Neuronal stem cell (in vitro differentiated cells): ENCODE results near the gene SGCA.
A peak's percentile ranks its signal among the peaks of the same experiment; 100 is the strongest.

ENCODE experiments used
- DNase-seq: peaks from one replicate; pipeline ENCODE4 v3.0.0-alpha.2; 2013; ENCODE audit warnings: low spot score
- H2AFZ ChIP-seq: one replicate; pipeline ENCODE4 v1.6.1; 2013; ENCODE audit warnings: mild to moderate bottlenecking, low read length, inconsistent platforms
- H2AK5ac ChIP-seq: 2 replicates; pipeline ENCODE4 v1.6.1; 2013; ENCODE audit warnings: low read depth, mild to moderate bottlenecking, inconsistent platforms, low read length, moderate library complexity, mixed read lengths
- H2BK120ac ChIP-seq: 2 replicates; pipeline ENCODE4 v1.6.1; 2013; ENCODE audit warnings: low read depth, mild to moderate bottlenecking, inconsistent platforms, low read length, moderate library complexity, mixed read lengths
- H2BK12ac ChIP-seq: one replicate; pipeline ENCODE4 v1.6.1; 2013; ENCODE audit warnings: low read length, inconsistent platforms
- H2BK15ac ChIP-seq: 2 replicates; pipeline ENCODE4 v1.6.1; 2013; ENCODE audit warnings: mild to moderate bottlenecking, low read length, inconsistent platforms, mixed read lengths
- H2BK5ac ChIP-seq: one replicate; pipeline ENCODE4 v1.6.1; 2013; ENCODE audit warnings: inconsistent platforms, mild to moderate bottlenecking, low read length, moderate library complexity
- H3K14ac ChIP-seq: one replicate; pipeline ENCODE4 v1.6.1; 2013; ENCODE audit warnings: low read length, inconsistent platforms
- H3K18ac ChIP-seq: 2 replicates; pipeline ENCODE4 v1.6.1; 2013; ENCODE audit warnings: low read length, inconsistent platforms
- H3K23ac ChIP-seq: 2 replicates; pipeline ENCODE4 v1.6.1; 2013; ENCODE audit warnings: low read depth, mild to moderate bottlenecking, mixed read lengths, low read length, inconsistent platforms; ENCODE audit not compliant: poor library complexity
- H3K27ac ChIP-seq: replicated peaks from 3 replicates; pipeline ENCODE4 v1.5.1; 2013; ENCODE audit warnings: low read length, inconsistent platforms
- H3K27me3 ChIP-seq, 3 experiments: 2 replicates each; pipeline ENCODE4 v1.6.1; 2013; ENCODE audit warnings: low read length in 3 of 3, mild to moderate bottlenecking in 2 of 3, inconsistent platforms in 1 of 3, low read depth in 1 of 3, mixed read lengths in 1 of 3, moderate library complexity in 1 of 3; ENCODE audit not compliant: control insufficient read depth in 3 of 3, insufficient read depth in 3 of 3
- H3K36me3 ChIP-seq, 2 donors: replicated peaks in 1 of 2; 2 replicates each; pipeline ENCODE4 v1.6.1; 2013; ENCODE audit warnings: low read length in 2 of 2; ENCODE audit not compliant: control insufficient read depth in 2 of 2, insufficient read depth in 2 of 2
- H3K4ac ChIP-seq: 2 replicates; pipeline ENCODE4 v1.6.1; 2013; ENCODE audit warnings: inconsistent platforms, mild to moderate bottlenecking, low read length, moderate library complexity
- H3K4me1 ChIP-seq, 2 donors: 1 replicate in 1 of 2; 2 replicates in 1 of 2; pipeline ENCODE4 v1.6.1; 2013; ENCODE audit warnings: low read length in 2 of 2, low read depth in 1 of 2; ENCODE audit not compliant: control insufficient read depth in 2 of 2, insufficient read depth in 1 of 2
- H3K4me2 ChIP-seq: one replicate; pipeline ENCODE4 v1.6.1; 2013; ENCODE audit warnings: mild to moderate bottlenecking, low read length, inconsistent platforms; ENCODE audit not compliant: insufficient read depth, poor library complexity, severe bottlenecking
- H3K4me3 ChIP-seq, 2 donors: 2 replicates each; pipeline ENCODE4 v1.5.1; 2013; ENCODE audit warnings: low read length in 2 of 2, mild to moderate bottlenecking in 2 of 2, inconsistent platforms in 1 of 2, moderate library complexity in 1 of 2
- H3K79me1 ChIP-seq: one replicate; pipeline ENCODE4 v1.6.1; 2013; ENCODE audit warnings: low read depth, mild to moderate bottlenecking, inconsistent platforms, low read length, moderate library complexity
- H3K9ac ChIP-seq: one replicate; pipeline ENCODE4 v1.6.1; 2013; ENCODE audit warnings: mild to moderate bottlenecking, low read depth, low read length, inconsistent platforms; ENCODE audit not compliant: poor library complexity
- H3K9me3 ChIP-seq, 2 donors: replicated peaks in 1 of 2; 2 replicates each; pipeline versions ENCODE3 to v1.6.1; 2013; ENCODE audit warnings: low read length in 2 of 2, mild to moderate bottlenecking in 2 of 2, inconsistent platforms in 1 of 2, low read depth in 1 of 2, mixed read lengths in 1 of 2, moderate library complexity in 1 of 2; ENCODE audit not compliant: control insufficient read depth in 2 of 2, insufficient read depth in 1 of 2
- H4K8ac ChIP-seq: one replicate; pipeline ENCODE4 v1.6.1; 2013; ENCODE audit warnings: low read depth, mild to moderate bottlenecking, inconsistent platforms, low read length, moderate library complexity
- H4K91ac ChIP-seq: one replicate; pipeline ENCODE4 v1.6.1; 2013; ENCODE audit warnings: low read length, low read depth, mild to moderate bottlenecking, inconsistent platforms; ENCODE audit not compliant: poor library complexity
- WGBS, 2 donors: extraction: QIAGEN DNeasy Blood & Tissue Kit; methylation state at CpG; one replicate each; pipeline ENCODE4 v1.1.7; 2013; ENCODE audit warnings: missing lambda C conversion rate in 2 of 2, mixed read lengths in 1 of 2; ENCODE audit not compliant: insufficient read length in 2 of 2, insufficient replicate concordance in 1 of 2; ENCODE audit errors: extremely low coverage in 2 of 2; 5-methylcytosine and 5-hydroxymethylcytosine counted together

SGCA gene

DNA sequence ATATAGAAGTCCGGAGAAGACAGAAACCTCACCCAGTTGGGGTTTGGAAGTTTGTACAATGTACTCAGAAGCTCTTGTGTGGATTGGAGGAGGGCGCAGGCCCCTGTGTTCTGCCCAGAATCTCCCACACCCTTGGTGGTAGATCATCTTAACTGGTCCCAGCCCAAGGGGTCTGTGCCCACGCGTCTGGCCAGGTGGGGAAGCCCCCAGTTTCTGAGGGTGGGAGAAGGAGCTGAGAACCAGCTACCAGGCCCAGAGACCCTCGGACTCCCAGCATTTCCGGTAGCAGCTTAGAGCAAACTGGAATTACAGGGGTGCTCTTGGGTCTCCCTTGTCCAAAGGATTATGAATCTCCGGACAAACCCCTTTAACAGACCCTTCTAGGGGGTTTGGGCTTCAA, 13.1 kb upstream of the SGCA start:
- H3K27me3 ChIP-seq: no peaks in the 10 kb centered on the region
- no peak overlapping the region for H3K4me2 ChIP-seq
- peak overlapping the region; percentile 59 for H2AK5ac ChIP-seq
- no peak overlapping the region for H2AFZ ChIP-seq
- H2BK15ac ChIP-seq: peak overlapping the region; percentile 35
- H2BK120ac ChIP-seq: peak overlapping the region; percentile 14
- peak overlapping the region; percentile 85 for H4K91ac ChIP-seq
- no peak overlapping the region for H3K9ac ChIP-seq
- H2BK12ac ChIP-seq: no peak overlapping the region
- H4K8ac ChIP-seq: no peak overlapping the region
- H3K4me1 ChIP-seq: peaks cover 12 to 15% of the 10 kb centered on the region in 2 donors
- no peak overlapping the region for H3K14ac ChIP-seq
- H2BK5ac ChIP-seq: peak overlapping the region; percentile 49
- no peaks in the 10 kb centered on the region for H3K9me3 ChIP-seq
- no CpG with 5 or more reads among the region's 7 CpGs for WGBS, 2 donors
- peaks cover 13% of the 10 kb centered on the region for H3K79me1 ChIP-seq
- no peak overlapping the region for H3K23ac ChIP-seq
- peak overlapping the region in 1 of 2 donors; percentile 73 for H3K4me3 ChIP-seq
- no peak overlapping the region for H3K27ac ChIP-seq
- peak overlapping the region; percentile 80 for H3K18ac ChIP-seq
- no peak for DNase-seq
- H3K4ac ChIP-seq: no peak overlapping the region
- no peaks in the 10 kb centered on the region for H3K36me3 ChIP-seq

DNA sequence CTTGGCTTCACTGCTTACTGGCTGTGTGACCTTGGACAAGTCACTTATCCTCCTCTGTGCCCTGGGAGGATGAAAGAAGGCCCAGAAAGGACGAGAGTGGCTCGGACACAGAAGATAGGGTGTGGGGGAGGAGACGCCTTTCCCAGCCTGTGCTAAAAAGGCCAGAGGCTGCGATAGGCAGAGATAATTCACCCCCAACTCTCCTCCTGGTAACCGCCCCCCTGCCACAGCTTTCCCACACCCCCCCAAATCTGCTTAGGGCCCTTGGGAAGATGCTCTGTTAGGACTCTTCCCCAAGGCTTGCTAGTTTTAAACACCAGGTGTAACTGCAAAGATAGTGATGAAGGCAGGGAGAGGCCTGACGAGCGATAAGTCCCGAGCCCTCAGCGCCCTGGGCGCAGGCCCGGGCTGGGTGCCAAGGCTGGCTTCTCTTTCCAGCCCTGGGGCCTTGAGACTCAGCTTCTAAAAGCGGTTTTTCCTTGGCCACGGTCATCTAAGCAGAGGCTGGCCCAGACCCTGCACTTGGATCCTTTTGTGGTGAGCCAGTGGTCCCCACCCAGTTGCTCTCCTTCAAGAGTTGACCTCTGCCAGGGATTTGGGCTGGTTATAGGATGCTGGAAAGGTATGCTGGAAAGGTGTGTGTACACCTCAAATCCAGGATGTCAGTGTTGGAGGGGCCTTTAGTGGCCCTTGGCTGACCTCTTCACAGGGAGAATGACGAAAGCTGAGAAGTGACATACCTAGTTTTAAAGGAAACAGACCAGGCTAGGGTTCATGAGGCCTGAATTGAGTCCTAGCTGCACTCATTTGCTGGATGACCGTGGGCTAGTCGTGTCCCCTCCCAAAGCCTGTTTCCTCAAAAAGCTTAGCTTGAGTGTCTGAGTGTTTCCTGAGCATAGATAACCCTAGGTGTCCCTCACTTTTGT, 11.9 kb upstream of the SGCA start:
- Histone ChIP-seq H3K4me3 (no peak overlapping the region), H2AK5ac (peak overlapping the region; percentile 44), H4K91ac (no peak overlapping the region), H2BK5ac (no peak overlapping the region), H3K4ac (no peak overlapping the region), H3K27me3 (no peaks in the 10 kb centered on the region), H2BK120ac (no peak overlapping the region), H3K14ac (no peak overlapping the region), H3K27ac (no peak overlapping the region), H3K36me3 (no peaks in the 10 kb centered on the region), H4K8ac (no peak overlapping the region), H2BK15ac (peak overlapping the region; percentile 75), H3K23ac (no peak overlapping the region), H3K4me1 (peaks cover 5 to 7% of the 10 kb centered on the region in 2 donors), H3K18ac (no peak overlapping the region), H3K9me3 (no peaks in the 10 kb centered on the region), H2AFZ (no peak overlapping the region), H2BK12ac (no peak overlapping the region), H3K79me1 (peaks cover 11% of the 10 kb centered on the region), H3K9ac (no peak overlapping the region), H3K4me2 (no peak overlapping the region)
- DNase-seq: no peak
- no CpG with 5 or more reads among the region's 16 CpGs for WGBS, 2 donors

DNA sequence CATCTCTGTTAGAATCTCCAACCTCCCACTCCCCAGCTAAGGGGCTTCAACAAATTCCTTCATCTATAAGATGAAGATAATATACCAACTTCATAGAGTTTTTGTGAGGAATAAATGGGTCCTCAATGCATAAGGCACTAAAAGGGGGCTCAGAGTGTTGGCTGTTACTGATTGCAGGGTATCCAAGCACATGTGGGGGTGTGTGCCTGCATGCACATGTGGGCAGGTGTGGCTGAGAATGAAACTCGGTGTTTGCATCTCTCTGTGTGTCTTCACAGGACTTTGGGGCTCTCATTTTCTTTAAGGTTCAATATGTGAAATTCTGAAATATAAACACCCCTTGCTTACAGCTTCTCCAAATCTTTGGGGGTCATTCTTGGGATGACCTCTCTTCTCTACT, 11.2 kb upstream of the SGCA start:
- Histone ChIP-seq H3K9me3 (no peaks in the 10 kb centered on the region), H3K23ac (no peak overlapping the region), H4K8ac (no peak overlapping the region), H2AK5ac (no peak overlapping the region), H3K18ac (no peak overlapping the region), H3K4me3 (no peak overlapping the region), H3K79me1 (peaks cover 6% of the 10 kb centered on the region), H3K27me3 (no peaks in the 10 kb centered on the region), H3K36me3 (no peaks in the 10 kb centered on the region), H2BK5ac (no peak overlapping the region), H2BK15ac (no peak overlapping the region), H2AFZ (peak overlapping the region; percentile 74), H4K91ac (no peak overlapping the region), H3K9ac (no peak overlapping the region), H3K14ac (no peak overlapping the region), H3K27ac (no peak overlapping the region), H3K4ac (no peak overlapping the region), H3K4me2 (no peak overlapping the region), H2BK12ac (no peak overlapping the region), H3K4me1 (peaks cover 5% of the 10 kb centered on the region in 2 donors), H2BK120ac (no peak overlapping the region)
- no CpG with 5 or more reads among the region's 1 CpG for WGBS, 2 donors
- no peak for DNase-seq

GRCh38 chr17:50155115-50155819, 10.5 kb upstream of the SGCA start:
- no peak overlapping the region for H3K4me3 ChIP-seq

More at GRCh38 chr17:50155115-50155819, 10.5 kb upstream of the SGCA start:
- H3K18ac ChIP-seq: peak overlapping the region; percentile 7
- no peak overlapping the region for H2BK5ac ChIP-seq
- no peak for DNase-seq
- no peak overlapping the region for H2BK15ac ChIP-seq
- no peak overlapping the region for H2BK120ac ChIP-seq
- no peak overlapping the region for H3K9ac ChIP-seq
- no peak overlapping the region for H3K14ac ChIP-seq
- no peak overlapping the region for H3K4ac ChIP-seq
- no peak overlapping the region for H2BK12ac ChIP-seq
- H3K27me3 ChIP-seq: no peaks in the 10 kb centered on the region
- H3K79me1 ChIP-seq: no peaks in the 10 kb centered on the region
- no CpG with 5 or more reads among the region's 8 CpGs for WGBS, 2 donors
- H3K36me3 ChIP-seq: no peaks in the 10 kb centered on the region
- no peak overlapping the region for H3K23ac ChIP-seq
- H2AFZ ChIP-seq: peak overlapping the region; percentile 74
- H3K27ac ChIP-seq: no peak overlapping the region
- no peaks in the 10 kb centered on the region for H3K9me3 ChIP-seq
- no peak overlapping the region for H2AK5ac ChIP-seq
- no peak overlapping the region for H3K4me2 ChIP-seq
- H4K8ac ChIP-seq: no peak overlapping the region
- H3K4me1 ChIP-seq: peaks cover 5% of the 10 kb centered on the region in 2 donors
- H4K91ac ChIP-seq: no peak overlapping the region
